RWPE2 (cell line): ENCODE data around the gene EXOC3L1.

Experiments used
- ATAC-seq: fragments of 200-7000 bp; cut with Tn5 transposase; 3 replicates; pipeline ENCODE4 v1.9.1; 2021; ENCODE audit warnings: low read depth
- DNase-seq: peaks from one replicate; pipeline ENCODE4 v3.0.0-alpha.2; 2020; ENCODE audit warnings: low spot score
- H3K27ac ChIP-seq: fragments of 450-650 bp; 2 replicates; pipeline ENCODE4 v1.5.1; 2017; ENCODE audit warnings: mild to moderate bottlenecking; ENCODE audit not compliant: poor library complexity, severe bottlenecking
- H3K27me3 ChIP-seq: fragments of 250-450 bp; sonication (Bioruptor Pico); 2 replicates; pipeline ENCODE4 v1.5.1; 2021; ENCODE audit warnings: mild to moderate bottlenecking, moderate library complexity; ENCODE audit not compliant: insufficient read depth, poor library complexity, severe bottlenecking
- H3K36me3 ChIP-seq: fragments of 250-450 bp; sonication (Bioruptor Pico); 2 replicates; pipeline ENCODE4 v1.5.1; 2020; ENCODE audit warnings: low read depth, mild to moderate bottlenecking, moderate library complexity
- H3K4me1 ChIP-seq: fragments of 250-450 bp; sonication (Bioruptor Pico); 2 replicates; pipeline ENCODE4 v1.5.1; 2021; ENCODE audit warnings: mild to moderate bottlenecking, moderate library complexity; ENCODE audit not compliant: insufficient read depth, poor library complexity, severe bottlenecking
- H3K4me3 ChIP-seq: fragments of 250-450 bp; sonication (Bioruptor Pico); 2 replicates; pipeline ENCODE4 v1.5.1; 2021; ENCODE audit warnings: mild to moderate bottlenecking, moderate library complexity; ENCODE audit not compliant: severe bottlenecking
- H3K9me3 ChIP-seq: fragments of 250-450 bp; sonication (Bioruptor Pico); 2 replicates; pipeline ENCODE4 v1.5.1; 2021; ENCODE audit warnings: mild to moderate bottlenecking, moderate library complexity; ENCODE audit not compliant: severe bottlenecking
- TF ChIP-seq, protein P1 (sequence below): fragments of 450-650 bp; IDR thresholded peaks from one replicate; pipeline ENCODE4 v1.5.1; 2017; ENCODE audit warnings: mild to moderate bottlenecking, moderate library complexity; ENCODE audit not compliant: poor library complexity, severe bottlenecking

The EXOC3L1 gene

GRCh38 chr16:67188323-67188722, 1.6 kb downstream of the EXOC3L1 start:
- H3K36me3 ChIP-seq: peaks cover 7% of the 10 kb centered on the region
- no peaks in the 10 kb centered on the region for H3K27me3 ChIP-seq
- DNase-seq: no peak
- peaks cover 7% of the 10 kb centered on the region for H3K4me1 ChIP-seq
- no peak for ATAC-seq
- no peak overlapping the region for H3K4me3 ChIP-seq
- H3K9me3 ChIP-seq: no peaks in the 10 kb centered on the region
- no peak overlapping the region for H3K27ac ChIP-seq
- TF ChIP-seq, protein P1, sequence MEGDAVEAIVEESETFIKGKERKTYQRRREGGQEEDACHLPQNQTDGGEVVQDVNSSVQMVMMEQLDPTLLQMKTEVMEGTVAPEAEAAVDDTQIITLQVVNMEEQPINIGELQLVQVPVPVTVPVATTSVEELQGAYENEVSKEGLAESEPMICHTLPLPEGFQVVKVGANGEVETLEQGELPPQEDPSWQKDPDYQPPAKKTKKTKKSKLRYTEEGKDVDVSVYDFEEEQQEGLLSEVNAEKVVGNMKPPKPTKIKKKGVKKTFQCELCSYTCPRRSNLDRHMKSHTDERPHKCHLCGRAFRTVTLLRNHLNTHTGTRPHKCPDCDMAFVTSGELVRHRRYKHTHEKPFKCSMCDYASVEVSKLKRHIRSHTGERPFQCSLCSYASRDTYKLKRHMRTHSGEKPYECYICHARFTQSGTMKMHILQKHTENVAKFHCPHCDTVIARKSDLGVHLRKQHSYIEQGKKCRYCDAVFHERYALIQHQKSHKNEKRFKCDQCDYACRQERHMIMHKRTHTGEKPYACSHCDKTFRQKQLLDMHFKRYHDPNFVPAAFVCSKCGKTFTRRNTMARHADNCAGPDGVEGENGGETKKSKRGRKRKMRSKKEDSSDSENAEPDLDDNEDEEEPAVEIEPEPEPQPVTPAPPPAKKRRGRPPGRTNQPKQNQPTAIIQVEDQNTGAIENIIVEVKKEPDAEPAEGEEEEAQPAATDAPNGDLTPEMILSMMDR: no peak

GRCh38 chr16:67187175-67187890, 2.6 kb downstream of the EXOC3L1 start:
- ATAC-seq (no peak), DNase-seq (no peak)
- Histone ChIP-seq H3K4me3 (no peak overlapping the region), H3K9me3 (no peaks in the 10 kb centered on the region), H3K27ac (no peak overlapping the region), H3K4me1 (peaks cover 8% of the 10 kb centered on the region), H3K27me3 (no peaks in the 10 kb centered on the region), H3K36me3 (no peaks in the 10 kb centered on the region)
- TF ChIP-seq, protein P1: no peak

DNA sequence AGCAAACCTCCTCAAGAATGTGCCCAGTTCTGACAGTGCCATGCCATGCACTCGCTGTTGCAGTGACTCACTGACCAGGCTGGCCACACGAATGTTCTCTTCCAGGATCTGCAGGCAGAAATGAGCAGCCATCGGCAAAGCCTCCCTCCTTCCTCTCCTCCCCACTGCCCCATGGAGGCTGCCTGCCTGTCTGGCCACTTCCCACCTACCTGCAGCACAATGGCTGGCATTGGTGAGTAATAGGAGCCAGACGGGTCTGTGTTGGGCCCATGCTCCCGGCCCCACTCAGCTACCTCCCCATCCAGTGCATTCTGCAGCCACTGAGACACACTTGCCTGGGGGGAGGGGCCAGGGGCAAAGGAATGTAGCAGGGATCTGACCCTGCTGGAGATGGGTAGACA, 3.4 kb downstream of the EXOC3L1 start:
- DNase-seq (no peak), ATAC-seq (peak; percentile 4; the same call in 1 of the 3 replicates)
- Histone ChIP-seq H3K27me3 (no peaks in the 10 kb centered on the region), H3K9me3 (no peaks in the 10 kb centered on the region), H3K4me1 (peaks cover 8% of the 10 kb centered on the region), H3K36me3 (no peaks in the 10 kb centered on the region), H3K4me3 (no peak overlapping the region), H3K27ac (no peak overlapping the region)
- TF ChIP-seq, protein P1: no peak

- Histone ChIP-seq H3K27ac (no peak overlapping the region), H3K4me3 (no peak overlapping the region), H3K27me3 (no peaks in the 10 kb centered on the region), H3K9me3 (no peaks in the 10 kb centered on the region), H3K36me3 (no peaks in the 10 kb centered on the region), H3K4me1 (peaks cover 5% of the 10 kb centered on the region)
- no peak for ATAC-seq
- no peak for DNase-seq
- TF ChIP-seq, protein P1: peak; percentile 73
Observed at GRCh38 chr16:67185651-67186134, 4.2 kb downstream of the EXOC3L1 start.
